Activated T-helper 1 cell treated with Interleukin-2 at 50 U/mL for 16 hours (primary cell): ENCODE measurements around the gene LRIG2.
"Not testable (repeated sequence)": the region's sequence is repeated elsewhere in the genome, so short reads cannot be mapped to it uniquely, and the experiment has no call there.

Experiments used
- DNase-seq: peaks from one replicate; pipeline ENCODE4 v3.0.0-alpha.2; 2020; ENCODE audit warnings: low read depth

LRIG2 gene

DNA sequence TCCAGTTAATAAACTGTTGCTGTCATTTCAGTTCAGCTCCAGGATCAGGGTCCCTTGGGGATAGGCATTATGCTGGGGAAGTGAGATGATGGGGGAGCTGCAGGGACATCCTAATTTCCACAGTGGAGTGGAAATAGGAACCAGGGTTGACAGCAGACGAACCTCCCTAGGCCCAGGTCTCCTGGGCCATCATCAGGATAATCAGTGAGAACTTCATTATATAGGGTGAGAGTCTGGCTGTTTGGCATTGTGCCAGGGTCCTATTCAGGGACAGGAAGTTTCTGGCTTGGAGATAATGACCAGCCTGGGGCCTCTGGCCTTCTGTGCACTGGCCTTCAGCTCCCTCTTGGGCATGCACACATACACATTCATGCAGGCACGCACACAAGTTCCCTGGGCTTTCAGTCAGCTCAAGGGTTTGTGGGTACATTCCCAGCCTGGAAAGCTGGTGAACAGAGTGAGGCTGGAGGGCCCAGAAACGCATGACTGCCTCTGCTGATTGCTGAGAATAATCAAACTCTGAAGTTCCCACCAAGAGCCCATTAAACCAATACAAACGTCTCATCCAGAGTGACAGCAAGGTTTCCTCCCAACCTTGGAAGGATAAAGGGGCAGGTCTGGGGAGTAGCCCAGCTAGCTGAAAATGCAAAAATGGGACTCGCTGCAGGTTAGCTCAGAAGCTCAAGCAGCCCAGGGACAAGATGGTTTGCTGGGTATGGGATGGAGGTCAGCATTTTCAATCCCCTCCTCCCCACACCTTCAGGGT is 13.9 kb upstream of the LRIG2 start:
- DNase-seq, result no peak

DNA sequence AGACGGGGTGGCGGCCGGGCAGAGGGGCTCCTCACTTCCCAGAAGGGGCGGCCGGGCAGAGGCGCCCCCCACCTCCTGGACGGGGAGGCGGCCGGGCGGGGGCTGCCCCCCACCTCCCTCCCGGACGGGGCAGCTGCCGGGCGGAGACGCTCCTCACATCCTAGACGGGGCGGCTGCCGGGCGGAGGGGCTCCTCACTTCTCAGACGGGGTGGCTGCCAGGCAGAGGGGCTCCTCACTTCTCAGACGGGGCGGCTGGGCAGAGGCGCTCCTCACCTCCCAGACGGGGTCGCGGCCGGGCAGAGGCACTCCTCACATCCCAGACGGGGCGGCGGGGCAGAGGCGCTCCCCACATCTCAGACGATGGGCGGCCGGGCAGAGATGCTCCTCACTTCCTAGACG is 9.5 kb upstream of the LRIG2 start:
- DNase-seq, result not testable (repeated sequence)

DNA sequence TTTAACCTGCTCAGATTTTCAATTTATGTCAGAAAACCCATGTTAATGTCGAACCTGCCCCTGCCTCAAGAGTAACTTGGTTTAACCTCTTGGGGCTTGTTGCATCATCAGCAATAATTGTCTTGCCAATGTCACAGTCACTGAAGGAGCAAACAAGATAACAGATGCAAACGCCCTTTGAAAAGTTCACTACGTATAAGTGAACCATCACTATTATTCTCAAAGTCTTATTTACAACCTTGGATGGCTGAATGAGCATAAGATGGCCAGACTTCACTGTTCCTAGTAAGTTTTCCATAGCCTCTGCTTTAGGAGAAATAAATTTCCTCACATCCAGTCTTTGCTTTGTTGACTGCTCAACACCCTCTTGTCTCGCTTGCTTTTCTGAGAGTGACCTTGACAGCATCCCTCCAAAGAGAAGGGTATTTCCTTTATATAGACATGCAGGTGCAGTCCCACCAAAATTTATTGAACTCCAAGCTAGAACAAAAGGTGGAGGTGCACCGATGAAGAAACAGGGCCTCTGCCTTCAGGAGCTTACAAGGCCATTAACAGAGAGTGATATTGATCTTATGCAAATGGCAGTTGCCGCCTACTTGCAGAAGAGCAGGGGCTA is 749 bp upstream of the LRIG2 start:
- no peak for DNase-seq

DNA sequence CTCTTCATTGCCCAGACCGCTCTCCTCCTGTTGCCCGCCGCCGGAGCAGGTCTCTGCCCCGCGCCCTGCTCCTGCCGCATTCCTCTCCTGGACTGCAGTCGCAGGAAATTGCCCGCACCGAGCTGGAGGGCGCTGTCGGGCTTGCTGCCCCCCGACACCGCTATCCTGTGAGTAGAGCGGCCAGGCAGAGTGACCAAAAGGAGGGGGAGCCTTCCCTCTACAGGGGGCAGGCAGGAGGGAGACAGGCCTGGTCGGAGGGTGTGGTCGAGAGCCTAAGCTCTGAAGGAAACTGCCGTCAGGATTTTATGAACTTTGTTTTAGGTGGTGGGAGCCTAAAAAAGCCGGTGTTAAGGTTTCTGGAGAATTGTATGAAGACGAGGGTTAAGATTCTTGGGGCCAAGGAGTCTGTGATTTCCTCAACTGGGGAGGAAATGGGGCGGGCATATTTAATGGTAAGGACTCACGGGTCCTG is 517 bp downstream of the LRIG2 start:
- no peak for DNase-seq

DNA sequence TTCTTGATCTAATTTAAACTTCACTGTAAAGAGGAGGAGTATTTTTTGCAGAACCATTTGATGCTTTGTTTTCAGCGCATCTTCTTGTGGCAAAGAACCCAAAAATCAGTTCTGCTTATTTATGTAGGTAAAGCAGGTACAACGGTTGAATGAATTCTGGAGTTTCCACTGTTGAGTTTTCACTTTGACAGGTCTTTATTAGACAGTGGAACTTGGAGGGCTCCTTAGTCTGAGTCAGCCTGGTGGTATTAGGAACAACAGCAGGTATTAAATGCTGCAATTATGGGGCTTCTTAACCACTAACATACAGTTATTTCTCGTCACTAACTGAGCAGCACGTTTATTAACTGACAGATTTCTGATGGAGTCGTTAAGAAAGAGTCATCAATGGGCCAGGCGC is 1.2 kb downstream of the LRIG2 start:
- no peak for DNase-seq

DNA sequence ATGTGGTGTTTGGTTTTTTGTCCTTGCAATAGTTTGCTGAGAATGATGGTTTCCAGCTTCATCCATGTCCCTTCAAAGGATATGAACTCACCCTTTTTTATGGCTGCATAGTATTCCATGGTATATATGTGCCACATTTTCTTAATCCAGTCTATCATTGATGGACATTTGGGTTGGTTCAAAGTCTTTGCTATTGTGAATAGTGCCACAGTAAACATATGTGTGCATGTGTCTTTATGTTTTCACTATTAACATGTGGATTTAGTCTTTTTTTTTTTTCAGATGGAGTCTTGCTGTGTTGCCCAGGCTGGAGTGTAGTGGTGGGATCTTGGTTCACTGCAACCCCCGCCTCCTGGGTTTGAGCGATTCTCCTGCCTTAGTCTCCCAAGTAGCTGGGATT is 5.0 kb downstream of the LRIG2 start:
- DNase-seq, result not testable (repeated sequence)

DNA sequence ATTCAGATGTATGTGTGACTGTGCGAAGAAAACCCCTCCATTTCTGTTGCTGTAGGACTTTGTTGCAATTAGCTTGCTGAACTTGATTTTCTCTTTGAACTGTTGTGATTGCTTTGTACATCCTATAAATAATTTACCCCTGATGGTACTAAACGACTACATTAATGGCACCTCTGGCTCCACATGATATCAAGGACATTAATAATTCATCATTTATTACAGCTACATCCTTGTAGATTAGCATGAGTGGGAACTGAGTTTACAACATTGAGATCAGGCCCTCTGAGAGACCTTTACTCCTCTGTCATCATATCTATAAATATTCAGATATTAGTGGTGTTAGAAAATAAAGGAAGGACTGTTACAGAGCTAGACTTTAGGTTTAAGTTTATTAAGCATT is 13.5 kb downstream of the LRIG2 start:
- no peak for DNase-seq

DNA sequence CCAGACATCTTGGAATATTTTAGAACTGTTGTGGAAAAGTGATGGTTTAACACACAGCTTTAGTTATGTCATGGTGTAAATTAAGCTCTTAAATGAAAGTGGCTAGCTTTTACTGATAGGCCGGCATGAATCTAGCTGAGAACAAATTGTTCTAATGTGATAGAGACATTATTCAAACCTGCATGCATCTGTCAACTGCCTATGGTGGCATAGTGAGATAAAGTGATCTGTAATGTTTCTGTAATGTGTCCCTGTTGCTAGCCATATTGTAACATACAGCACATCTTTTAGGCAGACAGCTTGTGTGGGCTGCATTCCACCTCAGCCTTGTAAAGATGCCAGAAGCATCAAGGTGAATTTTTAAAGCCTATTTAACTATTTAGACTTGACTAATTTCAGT is 16.0 kb downstream of the LRIG2 start:
- no peak for DNase-seq

DNA sequence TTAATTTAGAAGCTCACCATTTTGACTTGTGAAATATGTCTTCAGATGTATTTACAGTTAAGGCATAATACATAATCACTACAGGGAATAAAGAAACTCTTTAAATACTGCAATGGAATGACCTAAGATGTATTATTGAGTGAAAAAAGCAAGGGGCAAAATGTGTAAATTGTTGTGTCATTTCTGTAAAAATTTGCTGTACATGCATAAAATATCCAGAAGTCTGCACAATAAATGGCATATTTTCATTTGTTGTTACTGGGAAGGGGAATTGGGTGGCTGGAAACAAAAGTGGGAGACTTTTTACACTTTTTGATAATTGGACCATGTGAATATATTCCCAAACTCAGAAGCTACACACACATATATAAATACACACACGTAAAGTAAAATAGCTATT is 17.1 kb downstream of the LRIG2 start:
- no peak for DNase-seq

DNA sequence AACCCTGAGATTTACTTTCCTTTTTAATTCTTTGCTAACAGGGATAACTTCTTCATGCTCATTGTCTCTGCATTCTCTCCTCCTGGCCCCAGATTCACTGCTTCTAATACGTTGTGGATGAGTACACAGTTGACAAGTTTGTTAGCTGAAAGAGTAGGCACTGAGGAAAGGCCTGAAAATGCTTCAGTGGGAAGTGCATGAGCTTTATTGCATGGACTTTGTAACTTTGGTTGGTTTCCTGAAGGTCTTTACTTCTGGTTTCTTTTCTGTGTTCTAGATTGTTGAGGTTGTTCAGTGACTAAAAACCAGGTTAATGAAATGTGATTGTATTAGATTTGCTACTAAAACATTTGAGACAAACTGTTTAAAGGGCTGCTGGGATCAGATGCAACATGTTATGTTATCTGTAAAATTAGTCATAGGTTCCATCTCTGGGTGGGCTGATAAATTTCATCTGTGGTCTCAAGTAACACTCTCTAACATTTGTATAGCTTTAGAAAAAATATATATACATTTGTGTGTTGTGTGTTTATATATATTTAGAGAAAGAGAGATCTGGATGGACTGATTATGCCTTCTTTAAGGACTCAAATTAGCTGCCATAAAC is 19.1 kb downstream of the LRIG2 start:
- DNase-seq, result no peak

DNA sequence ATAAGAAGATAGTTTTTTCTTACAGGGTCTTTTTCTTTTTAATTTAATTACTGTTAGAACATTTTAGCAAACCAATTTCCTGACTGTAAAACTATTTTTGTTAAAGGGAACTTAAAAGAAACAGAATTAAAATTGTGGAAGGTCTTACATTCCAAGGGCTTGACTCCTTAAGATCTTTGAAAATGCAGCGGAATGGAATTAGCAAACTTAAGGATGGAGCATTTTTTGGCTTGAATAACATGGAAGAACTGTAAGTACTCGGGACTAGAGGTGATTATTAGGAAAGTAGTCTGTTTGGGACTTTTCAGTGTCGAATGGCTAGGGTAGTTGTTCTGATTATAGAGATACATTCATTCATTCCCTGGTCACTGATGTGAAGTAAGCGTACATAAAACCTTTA is 21.5 kb downstream of the LRIG2 start:
- no peak for DNase-seq

DNA sequence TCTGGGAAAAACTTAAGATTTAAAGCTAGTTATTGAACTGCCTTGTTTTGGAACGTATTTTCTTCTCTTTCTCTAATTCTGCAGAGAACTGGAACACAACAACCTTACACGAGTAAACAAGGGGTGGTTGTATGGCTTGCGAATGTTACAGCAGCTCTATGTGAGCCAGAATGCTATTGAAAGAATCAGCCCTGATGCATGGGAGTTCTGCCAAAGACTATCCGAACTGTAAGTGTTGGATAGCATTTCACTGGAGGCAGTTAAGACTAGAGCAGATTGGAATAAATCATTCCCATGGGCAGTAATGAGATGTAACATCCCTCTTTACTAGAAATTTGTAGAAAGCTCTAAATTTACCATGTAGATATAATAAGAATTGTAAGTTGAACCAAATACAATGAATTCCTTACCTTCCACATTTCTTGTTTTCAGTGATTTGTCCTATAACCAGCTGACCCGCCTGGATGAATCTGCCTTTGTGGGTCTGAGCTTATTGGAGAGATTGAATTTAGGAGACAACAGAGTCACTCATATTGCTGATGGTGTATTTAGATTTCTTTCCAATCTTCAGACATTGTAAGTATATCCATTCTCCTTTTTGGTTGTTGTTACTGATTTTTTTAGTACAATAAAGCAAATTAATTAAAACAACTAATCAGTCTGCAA is 22.9 kb downstream of the LRIG2 start:
- DNase-seq, result no peak

DNA sequence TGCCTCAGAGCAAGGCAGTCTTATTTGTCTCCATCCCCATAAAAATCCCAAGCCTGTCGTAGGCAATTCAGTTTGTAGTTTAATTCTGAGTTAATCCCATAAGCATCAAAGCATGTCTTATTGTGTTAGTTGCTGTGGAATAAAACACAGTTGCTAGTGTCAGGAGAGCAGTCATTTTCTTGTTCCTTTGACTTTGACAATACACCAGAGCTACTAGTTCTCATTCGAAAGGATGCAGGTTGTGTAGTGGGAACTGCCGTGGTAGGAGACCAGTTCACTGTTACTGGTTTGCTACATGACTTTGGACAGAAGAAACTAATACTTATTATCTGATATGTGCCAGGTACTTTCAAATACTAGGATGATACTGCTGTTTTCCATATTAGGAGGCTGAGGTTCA is 23.5 kb downstream of the LRIG2 start:
- DNase-seq, result no peak

DNA sequence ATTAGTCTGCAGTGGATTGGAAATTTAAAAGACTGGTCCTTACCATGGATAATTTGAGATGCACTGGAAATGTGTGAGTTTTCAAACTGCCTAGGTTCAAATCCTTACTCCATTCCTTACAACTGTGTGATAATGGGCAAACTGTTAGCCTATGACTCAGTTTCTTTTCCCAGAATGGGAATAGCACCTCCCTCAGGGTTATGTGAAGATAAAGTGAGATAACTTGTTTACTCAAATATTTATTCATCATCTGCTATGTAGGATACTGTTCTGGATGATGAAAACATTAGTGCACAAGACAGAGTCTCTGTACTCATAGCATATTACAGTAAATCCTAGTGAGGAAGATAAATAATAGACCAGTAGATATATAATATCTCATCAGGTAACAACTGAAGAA is 28.6 kb downstream of the LRIG2 start:
- DNase-seq, result no peak

DNA sequence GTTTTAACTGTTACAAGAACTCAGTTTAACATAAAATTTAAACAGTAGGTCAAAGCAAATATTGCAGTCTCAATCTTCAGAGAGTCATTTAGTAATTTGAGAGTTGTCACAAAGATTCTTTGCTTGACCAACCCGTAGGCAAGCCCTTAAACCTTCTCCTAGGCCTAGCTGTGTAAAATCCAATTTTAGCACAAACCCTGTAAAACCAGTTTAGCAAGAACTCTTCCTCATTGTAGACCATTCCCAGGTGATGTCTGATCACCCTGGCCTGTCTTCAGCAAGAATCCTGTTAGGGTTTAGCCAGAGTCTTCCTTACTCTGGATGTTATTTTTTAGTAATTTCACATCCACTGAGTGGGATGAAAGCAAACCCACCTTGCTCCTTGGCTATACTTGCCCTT is 30.1 kb downstream of the LRIG2 start:
- DNase-seq, result no peak

DNA sequence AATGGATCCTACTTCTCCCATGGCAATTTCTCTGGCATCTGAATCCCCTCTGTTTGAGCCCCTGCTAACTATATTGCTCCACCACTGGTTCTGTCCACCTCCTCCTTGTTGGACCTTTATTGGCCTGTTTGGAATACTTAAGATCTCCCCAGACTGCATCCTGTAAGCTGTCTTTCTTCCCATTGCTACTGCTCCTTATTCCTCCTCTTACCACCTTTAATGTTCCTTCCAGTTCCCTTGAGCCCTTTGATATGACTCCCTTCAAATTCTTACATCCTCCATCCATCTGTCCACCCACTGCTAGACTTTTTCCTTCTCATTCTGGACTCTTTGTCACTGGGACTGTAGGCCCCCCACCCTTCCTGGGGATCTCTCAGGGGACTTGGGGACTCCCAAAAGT is 31.0 kb downstream of the LRIG2 start:
- DNase-seq, result no peak

DNA sequence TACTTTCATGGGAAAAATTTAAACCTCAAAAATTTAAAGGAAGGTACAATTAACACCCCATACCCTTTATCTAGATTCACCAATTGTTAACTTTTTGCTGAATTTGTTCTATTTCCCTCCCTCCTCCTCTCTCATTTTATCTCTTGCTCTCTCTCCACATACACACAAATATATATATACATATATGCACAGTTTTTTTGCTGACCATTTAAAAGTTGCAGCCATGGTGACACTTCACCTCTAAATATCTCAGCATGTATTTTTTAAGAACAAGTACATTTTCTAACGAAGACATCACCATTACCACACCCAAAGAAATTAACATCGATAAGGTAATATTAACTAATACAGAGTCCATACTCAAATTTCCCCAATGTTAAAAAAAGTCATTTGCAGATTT is 33.9 kb downstream of the LRIG2 start:
- no peak for DNase-seq

DNA sequence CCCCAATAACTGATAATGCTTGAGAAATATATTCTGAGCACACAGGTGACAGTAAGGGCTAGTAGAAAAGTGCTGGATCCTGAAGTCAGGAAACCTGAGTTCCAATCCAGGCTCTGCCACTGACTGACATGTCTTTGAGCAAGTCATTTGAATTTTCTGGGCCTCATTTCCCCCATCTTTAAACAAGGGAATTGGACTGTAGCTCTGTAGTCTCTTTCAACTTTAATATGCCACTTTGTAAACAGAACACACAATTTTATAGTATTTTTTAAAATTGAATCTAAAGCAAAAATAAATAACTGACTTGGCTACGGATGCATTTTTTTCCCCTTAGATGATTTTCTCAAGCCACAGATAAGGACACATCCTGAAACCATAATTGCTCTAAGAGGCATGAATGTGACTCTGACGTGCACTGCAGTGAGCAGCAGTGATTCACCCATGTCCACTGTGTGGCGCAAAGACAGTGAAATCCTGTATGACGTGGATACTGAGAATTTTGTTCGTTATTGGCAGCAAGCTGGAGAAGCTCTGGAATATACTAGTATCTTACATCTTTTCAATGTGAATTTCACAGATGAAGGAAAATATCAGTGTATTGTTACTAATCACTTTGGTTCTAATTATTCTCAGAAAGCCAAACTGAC is 37.0 kb downstream of the LRIG2 start:
- no peak for DNase-seq

DNA sequence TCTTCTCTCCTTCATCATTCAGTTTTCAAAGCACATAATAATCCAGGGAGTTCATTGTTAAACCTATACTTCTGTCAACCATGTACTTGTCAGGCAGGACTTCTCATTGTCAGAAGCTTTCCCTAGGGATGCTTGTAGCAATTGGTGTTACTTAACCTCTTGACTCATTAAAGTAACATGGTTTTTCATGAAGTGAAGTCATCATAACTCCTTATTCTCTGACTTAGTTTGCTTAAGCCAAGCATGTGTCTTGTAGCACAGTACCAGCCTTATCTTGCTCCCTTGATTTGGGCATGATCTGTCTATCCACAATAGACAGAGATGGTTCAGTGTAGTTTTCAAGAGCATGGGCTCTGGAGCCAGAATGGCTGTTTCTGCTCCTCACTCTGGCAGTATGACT is 45.3 kb downstream of the LRIG2 start:
- DNase-seq, result no peak

DNA sequence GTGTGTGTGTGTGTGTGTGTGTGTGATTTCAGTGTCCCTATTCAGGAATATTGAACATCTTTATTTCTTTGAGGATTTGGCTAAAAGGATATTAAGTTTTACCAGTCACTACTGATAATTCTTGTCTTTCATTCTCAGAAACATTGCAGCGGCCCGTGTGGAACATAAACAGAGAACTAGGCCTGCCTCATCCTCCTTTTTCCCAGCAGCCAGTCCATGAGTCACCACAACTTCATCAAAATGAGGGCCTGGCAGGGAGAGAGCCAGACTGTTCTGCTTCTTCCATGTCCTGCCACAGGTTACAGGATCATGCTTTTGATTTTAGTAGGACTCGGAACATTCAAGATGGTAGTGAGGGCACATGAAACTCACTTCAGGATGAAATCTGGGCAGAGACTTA is 50.7 kb downstream of the LRIG2 start:
- no peak for DNase-seq

DNA sequence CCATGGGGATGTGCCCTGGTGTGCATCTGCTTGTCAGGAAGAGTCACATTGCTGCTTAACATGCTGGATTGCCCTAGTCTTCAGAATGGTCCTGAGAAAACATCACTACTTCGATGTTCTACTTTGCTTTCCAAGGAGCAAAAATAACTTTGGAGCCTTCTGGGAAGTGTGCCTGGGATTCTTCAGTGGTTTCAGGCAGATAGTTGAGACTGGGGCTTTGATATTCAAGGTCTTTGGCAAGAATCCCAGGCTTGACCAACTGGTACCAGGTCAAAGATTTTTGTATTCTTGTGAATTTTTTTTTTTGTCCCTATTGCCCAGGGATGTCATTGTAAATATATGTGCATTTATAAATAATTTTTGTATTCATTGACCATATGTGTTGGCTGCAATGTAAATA is 51.4 kb downstream of the LRIG2 start:
- DNase-seq, result no peak

DNA sequence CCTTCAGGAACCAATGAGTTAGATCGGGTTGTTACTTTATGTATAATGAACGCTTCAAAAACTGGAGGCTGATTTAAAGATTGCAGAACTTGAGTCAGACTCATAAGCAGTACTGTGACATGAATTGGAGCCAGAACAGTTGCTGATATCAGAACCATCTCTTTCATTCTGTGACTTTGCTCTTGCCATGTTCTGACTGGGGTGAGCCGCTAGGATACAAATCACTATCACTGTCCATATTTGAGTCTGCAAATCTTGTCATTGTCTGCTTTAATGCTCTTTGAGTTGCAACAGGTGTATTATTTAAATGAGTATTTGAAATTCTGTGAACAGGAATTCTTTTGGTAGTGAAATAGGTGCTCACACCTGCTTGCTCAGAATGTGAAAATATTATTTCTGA is 52.5 kb downstream of the LRIG2 start:
- DNase-seq, result no peak

DNA sequence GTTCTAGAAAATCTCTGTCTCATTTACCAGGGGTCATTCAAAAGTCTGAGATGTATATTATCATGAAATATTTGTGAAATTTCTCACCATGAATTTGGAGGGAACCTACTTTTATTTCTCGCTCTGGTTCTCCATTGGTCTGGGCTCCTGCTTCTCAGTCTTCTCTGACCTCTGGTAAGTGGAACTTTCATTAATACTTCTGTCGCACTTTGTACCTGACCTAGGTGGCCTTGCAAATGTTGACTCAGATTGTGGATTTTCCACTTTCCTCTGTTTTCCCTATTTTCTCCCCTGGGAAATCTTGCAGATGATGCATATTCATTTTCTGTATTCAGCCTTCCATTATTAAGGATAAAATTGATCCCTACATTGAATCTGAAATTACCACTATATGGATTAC is 53.2 kb downstream of the LRIG2 start:
- DNase-seq, result no peak
